ENCODE data around the gene ADO.
A peak's percentile ranks its signal among the peaks of the same experiment; 100 is the strongest.
"Not testable (repeated sequence)": the region's sequence is repeated elsewhere in the genome, so short reads cannot be mapped to it uniquely, and the experiment has no call there.

The ADO gene

DNA sequence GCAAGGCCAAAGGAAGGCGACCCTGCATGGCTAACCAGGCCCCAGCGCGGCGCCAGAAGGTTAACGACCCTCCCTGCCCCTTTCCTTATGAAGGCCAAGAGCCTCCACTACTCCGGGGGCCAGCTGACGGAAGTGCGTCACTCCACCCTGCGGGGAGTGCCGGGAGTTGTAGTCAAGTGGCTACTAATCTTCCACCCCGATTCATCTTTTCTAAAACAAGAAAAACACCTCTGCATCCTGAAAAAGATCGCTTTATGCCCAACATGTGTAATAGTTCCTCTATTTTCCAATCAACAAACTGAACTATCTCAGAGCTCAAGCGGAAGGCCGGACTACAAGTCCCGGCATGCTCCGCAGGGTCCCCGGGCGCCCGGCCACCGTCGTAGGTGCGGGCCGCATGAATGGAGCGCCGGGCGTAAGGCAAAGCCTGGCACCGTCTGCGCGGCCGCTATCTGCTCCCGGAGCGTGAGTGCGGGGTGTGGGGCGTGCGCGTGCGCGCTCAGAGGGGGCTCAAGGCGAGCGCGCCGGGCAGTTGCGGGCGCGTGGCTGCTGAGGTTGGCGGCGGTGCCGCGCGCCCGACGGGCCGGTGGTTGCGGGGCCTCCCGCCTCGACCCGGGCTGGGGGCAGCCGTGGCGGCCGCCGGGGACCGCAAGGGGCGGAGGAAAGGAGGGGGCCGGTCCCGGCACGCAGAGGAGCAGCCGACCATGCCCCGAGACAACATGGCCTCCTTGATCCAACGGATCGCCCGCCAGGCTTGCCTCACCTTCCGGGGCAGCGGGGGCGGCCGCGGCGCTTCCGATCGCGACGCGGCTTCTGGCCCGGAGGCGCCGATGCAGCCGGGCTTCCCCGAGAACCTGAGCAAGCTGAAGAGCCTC lies at the start of gene ADO:
Gene ADO, plus strand, starts transcription at position 365 of the 875 bp plus-strand sequence. Its CDS starts 340 bp downstream, at position 705.
- peak; percentile 82 for DNase-seq

GRCh38 chr10:62754963-62755362 lies 49.6 kb upstream of the ADO start:
- DNase-seq: no peak

- no peak for DNase-seq
Observed at GRCh38 chr10:62755662-62756653, 48.6 kb upstream of the ADO start.

DNA sequence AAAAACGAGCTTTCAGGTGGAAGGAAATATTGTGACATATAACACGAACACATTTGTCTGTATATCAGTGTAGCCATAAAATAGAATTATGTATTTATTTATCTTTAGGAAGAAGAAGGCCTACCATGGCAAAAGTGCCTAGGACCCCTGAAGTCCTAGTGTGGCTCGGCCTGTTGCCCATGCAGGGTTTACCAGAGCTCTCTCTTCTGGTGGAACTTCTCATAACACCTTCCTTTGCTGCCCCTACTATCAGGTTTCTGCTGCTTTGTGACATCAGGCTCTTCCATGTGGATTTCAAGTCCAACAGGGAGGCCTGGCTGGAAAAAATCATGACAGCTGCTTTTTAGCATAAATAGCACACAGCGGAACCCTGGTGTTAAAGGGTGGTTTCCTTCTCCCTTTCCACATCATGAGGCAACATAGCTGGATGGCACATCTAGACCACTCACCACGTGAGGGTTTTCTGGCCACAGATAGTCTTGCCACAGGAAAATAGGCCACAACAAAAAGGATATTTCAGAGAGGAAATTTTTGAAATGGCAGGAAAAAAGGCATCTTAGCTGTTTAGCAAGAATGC lies 44.8 kb upstream of the ADO start:
- DNase-seq: no peak

DNA sequence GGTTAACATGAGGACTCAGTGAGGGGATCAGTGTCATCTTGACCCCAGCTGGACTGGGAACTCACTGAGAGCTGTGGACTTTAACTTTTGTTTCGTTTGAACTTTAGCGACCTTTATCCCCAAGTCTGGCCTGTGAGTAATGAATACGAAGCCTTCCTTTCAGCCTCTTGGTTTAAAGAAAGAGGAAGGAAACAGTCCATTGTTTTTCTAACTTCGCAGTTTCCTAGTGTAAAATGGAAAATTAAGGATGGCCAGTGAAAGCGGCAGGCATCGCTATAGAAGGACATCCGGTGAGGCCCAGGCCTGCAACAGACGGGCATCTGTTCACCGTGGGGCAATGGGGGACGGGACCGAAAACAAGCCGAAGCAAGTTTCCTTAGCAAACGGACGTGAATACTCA lies 44.1 kb upstream of the ADO start:
- no peak for DNase-seq

GRCh38 chr10:62761115-62761514 lies 43.4 kb upstream of the ADO start:
- no peak for DNase-seq

DNA sequence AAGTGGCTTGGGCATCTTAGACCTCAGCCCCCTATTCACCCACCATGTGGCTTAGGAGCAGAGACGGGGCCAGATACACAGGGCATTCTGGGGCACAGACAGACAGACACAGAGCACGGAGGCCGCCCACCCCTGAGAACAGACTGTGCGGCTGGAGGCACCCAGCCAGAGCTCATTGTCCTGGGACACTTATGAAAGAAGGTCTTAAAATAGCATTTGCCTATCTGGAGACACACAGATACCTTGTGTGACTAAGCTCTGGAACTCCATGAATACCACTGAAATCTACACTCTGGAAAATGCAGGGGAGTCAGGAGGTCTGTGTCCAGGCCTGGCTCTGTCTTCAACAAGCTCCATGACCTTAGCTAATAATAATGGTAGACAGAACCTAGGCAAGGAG lies 41.4 kb upstream of the ADO start:
- no peak for DNase-seq

DNA sequence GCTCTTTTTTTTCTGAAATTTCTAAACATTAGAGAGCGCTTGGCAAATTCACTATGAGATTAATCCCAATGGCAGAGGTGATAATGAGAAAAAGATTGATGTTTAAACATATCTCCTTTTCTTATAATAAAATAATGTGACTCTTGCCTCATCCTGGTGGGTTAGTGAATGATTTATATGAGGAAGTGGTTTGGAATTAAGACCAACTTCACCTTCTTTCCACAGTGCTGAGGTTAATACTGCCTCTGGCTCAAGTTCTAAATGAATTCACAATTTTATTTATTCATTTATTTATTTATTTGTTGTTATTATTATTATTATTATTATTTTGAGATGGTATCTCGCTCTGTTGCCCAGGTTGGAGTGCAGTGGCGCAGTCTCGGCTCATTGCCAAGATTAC lies 40.5 kb upstream of the ADO start:
- DNase-seq: no peak

- no peak for DNase-seq
Observed at GRCh38 chr10:62765726-62766125, 38.8 kb upstream of the ADO start.

GRCh38 chr10:62766386-62766785 lies 38.1 kb upstream of the ADO start:
- DNase-seq: no peak

DNA sequence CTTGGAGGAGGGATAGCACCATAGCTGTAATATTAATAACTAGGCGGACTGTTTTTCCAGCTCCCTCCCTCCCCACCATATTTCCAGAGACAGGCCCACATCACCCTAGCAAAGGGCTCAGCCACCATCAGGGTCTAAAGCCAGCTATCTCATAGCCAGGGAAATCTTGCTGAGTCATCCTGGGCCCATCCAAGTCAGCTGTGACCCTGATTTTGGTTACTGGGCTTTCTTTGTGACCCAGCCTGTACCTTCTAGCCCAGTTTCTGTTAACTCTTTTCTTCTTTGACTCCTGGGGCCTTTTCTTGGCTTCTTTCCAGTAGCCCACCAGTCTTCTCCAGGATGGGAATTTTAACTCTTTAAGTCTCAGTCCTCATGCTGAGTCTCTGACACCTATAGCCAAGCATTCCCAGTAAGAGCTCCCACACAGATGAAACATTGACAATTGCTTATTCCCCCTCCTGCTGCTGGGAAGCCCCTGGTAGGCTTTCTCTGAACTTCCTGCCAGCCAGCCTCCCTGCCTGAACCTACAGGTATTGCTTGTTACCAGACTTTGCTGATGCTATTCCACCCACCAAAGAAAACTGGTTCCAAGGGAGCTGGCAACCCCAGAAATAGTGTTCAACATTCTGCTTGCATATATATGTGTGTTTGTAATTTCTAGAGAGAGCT lies 34.8 kb upstream of the ADO start:
- DNase-seq: no peak

- peak; percentile 11 for DNase-seq
Observed at GRCh38 chr10:62772186-62772974, 32.1 kb upstream of the ADO start.

DNA sequence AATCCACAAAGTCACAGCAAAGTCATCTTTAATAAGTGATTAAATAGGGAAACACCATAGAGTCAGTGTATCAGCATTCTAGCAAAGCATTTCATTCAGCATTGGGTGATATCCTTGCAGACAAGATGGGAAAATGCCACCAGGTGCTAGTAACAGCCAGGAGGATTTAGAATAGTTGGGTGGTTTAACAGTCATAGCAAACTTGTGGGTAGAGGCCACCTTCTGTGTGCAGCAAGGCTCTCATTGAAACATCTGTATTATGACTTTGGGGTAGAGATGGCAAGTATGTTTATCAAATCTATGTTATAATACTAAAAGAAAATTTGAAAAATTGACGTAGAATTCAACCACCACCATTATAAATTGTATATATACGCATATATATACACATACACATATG lies 26.4 kb upstream of the ADO start:
- DNase-seq: no peak

- DNase-seq: peak; percentile 21
Observed at GRCh38 chr10:62779487-62780248, 24.9 kb upstream of the ADO start.

- DNase-seq: not testable (repeated sequence)
Observed at GRCh38 chr10:62784537-62784936, 20.0 kb upstream of the ADO start.

DNA sequence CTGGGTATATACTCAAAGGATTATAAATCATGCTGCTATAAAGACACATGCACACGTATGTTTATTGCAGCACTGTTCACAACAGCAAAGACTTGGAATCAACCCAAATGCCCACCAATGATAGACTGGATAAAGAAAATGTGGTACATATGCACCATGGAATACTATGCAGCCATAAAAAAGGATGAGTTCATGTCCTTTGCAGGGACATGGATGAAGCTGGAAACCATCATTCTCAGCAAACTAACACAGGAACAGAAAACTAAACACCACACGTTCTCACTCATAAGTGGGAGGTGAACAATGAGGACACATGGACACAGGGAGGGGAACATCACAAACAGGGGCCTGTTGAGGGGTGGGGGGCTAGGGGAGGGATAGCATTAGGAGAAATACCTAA lies 16.2 kb upstream of the ADO start:
- not testable (repeated sequence) for DNase-seq

DNA sequence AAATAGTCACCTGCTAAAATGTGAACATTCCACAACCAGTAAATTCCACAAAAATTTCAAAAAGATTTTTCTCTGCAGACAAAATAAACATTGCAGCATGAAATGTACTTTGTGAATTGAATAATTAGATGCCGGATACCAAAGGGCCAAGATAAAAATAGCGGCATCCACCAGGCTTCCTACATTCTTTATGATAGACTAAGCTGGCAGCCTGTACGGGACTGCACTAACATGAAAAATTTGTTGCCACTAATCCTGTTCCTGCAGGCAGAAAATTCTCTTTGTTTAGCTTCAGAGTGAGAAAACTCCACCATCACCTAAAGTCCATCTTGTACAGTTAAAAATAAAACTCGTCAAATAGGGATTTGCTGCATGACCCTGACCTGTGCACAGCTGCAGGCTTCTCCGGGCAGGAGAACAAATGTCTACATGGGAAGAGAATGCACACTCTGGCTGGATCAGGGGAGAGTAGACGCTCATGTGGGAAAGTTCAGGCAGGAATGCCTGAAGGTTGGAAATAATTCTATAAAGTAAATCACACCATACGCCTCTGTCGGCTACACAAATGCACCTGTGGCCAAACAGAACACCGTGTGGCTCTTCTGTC lies 15.6 kb upstream of the ADO start:
- peak; percentile 31 for DNase-seq

- no peak for DNase-seq
Observed at GRCh38 chr10:62790019-62790555, 14.4 kb upstream of the ADO start.

DNA sequence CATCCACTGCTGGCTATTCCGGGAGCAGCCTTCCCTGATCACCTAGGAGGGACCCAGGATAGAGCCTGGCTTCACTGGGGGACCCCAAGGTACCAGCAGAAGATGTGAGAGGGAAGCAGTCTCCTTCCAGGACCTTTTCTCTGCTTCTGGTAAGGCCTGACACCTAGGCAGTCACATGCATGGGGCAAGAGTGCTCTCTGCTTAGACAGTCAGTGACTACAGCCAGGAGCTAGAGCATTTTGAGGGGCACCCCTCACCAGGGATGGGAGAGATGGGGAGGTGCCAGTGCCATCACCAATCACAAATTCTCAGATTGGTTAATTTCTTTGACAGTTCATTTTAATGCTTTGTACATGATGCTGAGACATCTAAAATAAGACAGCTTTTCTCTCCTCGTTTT lies 13.9 kb upstream of the ADO start:
- DNase-seq: no peak

DNA sequence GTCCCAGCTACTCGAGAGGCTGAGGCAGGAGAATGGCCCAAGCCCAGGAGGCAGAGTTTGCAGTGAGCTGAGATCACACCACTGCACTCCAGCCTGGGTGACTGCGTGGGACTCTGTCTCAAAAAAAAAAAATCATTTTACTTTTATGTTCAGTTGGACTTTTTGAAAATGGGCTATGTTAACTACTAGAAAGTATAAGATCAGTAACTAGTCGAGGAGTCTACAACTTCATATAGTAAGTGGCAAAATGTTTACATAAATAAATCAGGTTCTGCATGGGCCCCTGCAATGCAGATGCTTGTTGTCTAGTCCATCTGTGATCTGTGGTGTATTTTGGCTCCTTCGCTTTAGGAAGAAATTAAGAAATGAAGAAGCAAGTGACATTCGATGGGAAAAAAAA lies 12.3 kb upstream of the ADO start:
- DNase-seq: no peak

All from fibroblast of skin of right quadriceps (primary cell).